GM21515 (cell line): ENCODE measurements around the gene FAM98B.
A peak's percentile ranks its signal among the peaks of the same experiment; 100 is the strongest.

Experiments used
- ATAC-seq: cut with Tn5 transposase; IDR thresholded peaks from one replicate; pipeline ENCODE4 v1.9.1; 2021; ENCODE audit not compliant: unreplicated experiment

The FAM98B gene

GRCh38 chr15:38460543-38460942 lies 6.6 kb downstream of the FAM98B start:
- ATAC-seq, result peak; percentile 15

- ATAC-seq, result peak; percentile 83
These were observed 7.3 kb downstream of the FAM98B start for GRCh38 chr15:38461066-38461833.

GRCh38 chr15:38463893-38464292 lies 10.0 kb downstream of the FAM98B start:
- no peak for ATAC-seq

- ATAC-seq, result no peak
These were observed 10.7 kb downstream of the FAM98B start for GRCh38 chr15:38464675-38465074.

GRCh38 chr15:38470816-38471215 lies 16.9 kb downstream of the FAM98B start:
- no peak for ATAC-seq

- ATAC-seq, result no peak
These were observed 18.0 kb downstream of the FAM98B start for GRCh38 chr15:38471974-38472373.

- peak; percentile 86 for ATAC-seq
These were observed 20.3 kb downstream of the FAM98B start for GRCh38 chr15:38474155-38474757.

GRCh38 chr15:38475361-38475760 lies 21.4 kb downstream of the FAM98B start:
- ATAC-seq, result no peak

GRCh38 chr15:38476120-38476519 lies 22.2 kb downstream of the FAM98B start:
- no peak for ATAC-seq

GRCh38 chr15:38477637-38478036 lies 23.7 kb downstream of the FAM98B start:
- no peak for ATAC-seq

GRCh38 chr15:38479266-38479665 lies 25.3 kb downstream of the FAM98B start:
- no peak for ATAC-seq

GRCh38 chr15:38479756-38480155 lies 25.8 kb downstream of the FAM98B start:
- ATAC-seq, result no peak

GRCh38 chr15:38481113-38481512 lies 27.2 kb downstream of the FAM98B start:
- ATAC-seq, result no peak

GRCh38 chr15:38481761-38482160 lies 27.8 kb downstream of the FAM98B start:
- no peak for ATAC-seq

GRCh38 chr15:38482572-38482971 lies 28.6 kb downstream of the FAM98B start:
- no peak for ATAC-seq

- ATAC-seq, result no peak
These were observed 33.0 kb downstream of the FAM98B start for GRCh38 chr15:38486936-38487335.

- ATAC-seq, result no peak
These were observed 33.5 kb downstream of the FAM98B start for GRCh38 chr15:38487378-38487777.

- ATAC-seq, result no peak
These were observed 36.5 kb downstream of the FAM98B start for GRCh38 chr15:38490242-38490922.

- no peak for ATAC-seq
These were observed 42.2 kb downstream of the FAM98B start for GRCh38 chr15:38496151-38496550.

- no peak for ATAC-seq
These were observed 45.7 kb downstream of the FAM98B start for GRCh38 chr15:38499651-38500050.

GRCh38 chr15:38503496-38503895 lies 49.6 kb downstream of the FAM98B start:
- no peak for ATAC-seq
